ENCODE data around the gene INSR.

- TF ChIP-seq CTCF (IDR thresholded peaks at IDR 0.05) = no peak
- no peak for TF ChIP-seq POLR2A (IDR thresholded peaks at IDR 0.05)
- no peak for TF ChIP-seq EP300 (IDR thresholded peaks at IDR 0.05)
Observed at GRCh38 chr19:7236153-7236552, 58.1 kb downstream of the INSR start.
